HEK293 (cell line): ENCODE measurements around the gene PHACTR1.

Source experiments
- BCL11A ChIP-seq: fragments of 450-650 bp; formaldehyde crosslinking; IDR thresholded peaks from 2 replicates; pipeline ENCODE4 v1.5.1; 2016; ENCODE audit warnings: low read depth, missing biosample characterization, missing genetic modification characterization
- CTCF ChIP-seq: fragments of 450-650 bp; formaldehyde crosslinking; IDR thresholded peaks from 2 replicates; pipeline ENCODE4 v1.5.1; 2016; ENCODE audit warnings: missing biosample characterization, missing genetic modification characterization
- MEIS1 ChIP-seq: sonication (generic); formaldehyde crosslinking; IDR thresholded peaks from 2 replicates; pipeline ENCODE4 v1.8.1; 2022; ENCODE audit warnings: missing genetic modification reagents, mild to moderate bottlenecking, borderline replicate concordance
- REST ChIP-seq: fragments of 450-650 bp; formaldehyde crosslinking; IDR thresholded peaks from 2 replicates; pipeline ENCODE4 v1.5.1; 2016; ENCODE audit warnings: missing biosample characterization, missing genetic modification characterization
- SP7 ChIP-seq: fragments of 450-650 bp; formaldehyde crosslinking; IDR thresholded peaks from 2 replicates; pipeline ENCODE4 v1.5.1; 2016; ENCODE audit warnings: missing biosample characterization, missing genetic modification characterization
- ZBTB17 ChIP-seq: fragments of 450-650 bp; formaldehyde crosslinking; IDR thresholded peaks from 2 replicates; pipeline ENCODE4 v1.5.1; 2016; ENCODE audit warnings: missing biosample characterization, missing genetic modification characterization
- ZNF175 ChIP-seq: fragments of 450-650 bp; formaldehyde crosslinking; IDR thresholded peaks from 2 replicates; pipeline ENCODE4 v1.5.1; 2016; ENCODE audit warnings: missing biosample characterization, missing genetic modification characterization
- ZNF23 ChIP-seq: fragments of 450-650 bp; formaldehyde crosslinking; IDR thresholded peaks from 2 replicates; pipeline ENCODE4 v1.5.1; 2016; ENCODE audit warnings: missing biosample characterization, missing genetic modification characterization, borderline replicate concordance
- ZNF274 ChIP-seq, 2 experiments: fragments of 200-500 bp in 1 of 2; fragments of 450-650 bp in 1 of 2; sonication (Bioruptor generic) in 1 of 2; formaldehyde crosslinking in 1 of 2; IDR thresholded peaks; 2 replicates each; pipeline versions ENCODE4 v1.5.1 to v1.6.1; 2014 to 2016; ENCODE audit warnings: borderline replicate concordance in 1 of 2, inconsistent platforms in 1 of 2, low read length in 1 of 2, missing biosample characterization in 1 of 2, missing genetic modification characterization in 1 of 2
- ZNF48 ChIP-seq: fragments of 450-650 bp; formaldehyde crosslinking; IDR thresholded peaks from 2 replicates; pipeline ENCODE4 v1.5.1; 2016; ENCODE audit warnings: missing biosample characterization, missing genetic modification characterization
- ZNF792 ChIP-seq: fragments of 450-650 bp; formaldehyde crosslinking; IDR thresholded peaks from 2 replicates; pipeline ENCODE4 v1.5.1; 2016; ENCODE audit warnings: missing biosample characterization, missing genetic modification characterization
- TF ChIP-seq, protein P1 (sequence below): fragments of 450-650 bp; formaldehyde crosslinking; IDR thresholded peaks from 2 replicates; pipeline ENCODE4 v1.5.1; 2016; ENCODE audit warnings: missing biosample characterization, missing genetic modification characterization, borderline replicate concordance

DNA sequence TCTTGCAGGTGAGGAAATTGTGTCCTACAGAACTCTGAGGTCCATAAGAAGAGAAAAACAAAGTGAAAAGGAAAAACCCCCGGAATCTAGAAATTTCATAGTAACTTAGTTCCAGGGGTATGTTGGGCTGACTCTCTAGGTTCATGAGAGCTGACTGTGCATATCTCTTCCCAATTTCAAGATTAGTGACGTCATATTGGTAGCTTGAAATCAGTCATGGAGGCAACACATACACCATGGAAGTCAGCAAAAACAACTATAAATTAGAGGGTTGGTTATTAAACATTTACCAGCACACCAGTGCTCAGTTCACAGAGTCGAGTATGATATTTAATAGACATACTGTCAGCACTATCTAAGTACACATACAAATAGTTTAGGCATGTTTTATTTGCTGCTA is 49.8 kb downstream of the PHACTR1 start:
- TF ChIP-seq ZNF23 (tag by site-specific recombination) (no peak), BCL11A (tag by site-specific recombination) (no peak), MEIS1 (CRISPR knock-in tag) (no peak), ZNF274 (IDR thresholded peaks at IDR 0.05; ENCODE audit: low read length) (no peak), ZNF274 (tag by site-specific recombination; IDR thresholded peaks at IDR 0.05; ENCODE audit: borderline replicate concordance) (no peak), ZNF175 (no peak), SP7 (tag by site-specific recombination) (no peak), ZNF792 (tag by site-specific recombination) (no peak), ZNF48 (tag by site-specific recombination) (no peak), REST (no peak), CTCF (no peak), ZBTB17 (tag by site-specific recombination) (no peak)
- TF ChIP-seq, protein P1, sequence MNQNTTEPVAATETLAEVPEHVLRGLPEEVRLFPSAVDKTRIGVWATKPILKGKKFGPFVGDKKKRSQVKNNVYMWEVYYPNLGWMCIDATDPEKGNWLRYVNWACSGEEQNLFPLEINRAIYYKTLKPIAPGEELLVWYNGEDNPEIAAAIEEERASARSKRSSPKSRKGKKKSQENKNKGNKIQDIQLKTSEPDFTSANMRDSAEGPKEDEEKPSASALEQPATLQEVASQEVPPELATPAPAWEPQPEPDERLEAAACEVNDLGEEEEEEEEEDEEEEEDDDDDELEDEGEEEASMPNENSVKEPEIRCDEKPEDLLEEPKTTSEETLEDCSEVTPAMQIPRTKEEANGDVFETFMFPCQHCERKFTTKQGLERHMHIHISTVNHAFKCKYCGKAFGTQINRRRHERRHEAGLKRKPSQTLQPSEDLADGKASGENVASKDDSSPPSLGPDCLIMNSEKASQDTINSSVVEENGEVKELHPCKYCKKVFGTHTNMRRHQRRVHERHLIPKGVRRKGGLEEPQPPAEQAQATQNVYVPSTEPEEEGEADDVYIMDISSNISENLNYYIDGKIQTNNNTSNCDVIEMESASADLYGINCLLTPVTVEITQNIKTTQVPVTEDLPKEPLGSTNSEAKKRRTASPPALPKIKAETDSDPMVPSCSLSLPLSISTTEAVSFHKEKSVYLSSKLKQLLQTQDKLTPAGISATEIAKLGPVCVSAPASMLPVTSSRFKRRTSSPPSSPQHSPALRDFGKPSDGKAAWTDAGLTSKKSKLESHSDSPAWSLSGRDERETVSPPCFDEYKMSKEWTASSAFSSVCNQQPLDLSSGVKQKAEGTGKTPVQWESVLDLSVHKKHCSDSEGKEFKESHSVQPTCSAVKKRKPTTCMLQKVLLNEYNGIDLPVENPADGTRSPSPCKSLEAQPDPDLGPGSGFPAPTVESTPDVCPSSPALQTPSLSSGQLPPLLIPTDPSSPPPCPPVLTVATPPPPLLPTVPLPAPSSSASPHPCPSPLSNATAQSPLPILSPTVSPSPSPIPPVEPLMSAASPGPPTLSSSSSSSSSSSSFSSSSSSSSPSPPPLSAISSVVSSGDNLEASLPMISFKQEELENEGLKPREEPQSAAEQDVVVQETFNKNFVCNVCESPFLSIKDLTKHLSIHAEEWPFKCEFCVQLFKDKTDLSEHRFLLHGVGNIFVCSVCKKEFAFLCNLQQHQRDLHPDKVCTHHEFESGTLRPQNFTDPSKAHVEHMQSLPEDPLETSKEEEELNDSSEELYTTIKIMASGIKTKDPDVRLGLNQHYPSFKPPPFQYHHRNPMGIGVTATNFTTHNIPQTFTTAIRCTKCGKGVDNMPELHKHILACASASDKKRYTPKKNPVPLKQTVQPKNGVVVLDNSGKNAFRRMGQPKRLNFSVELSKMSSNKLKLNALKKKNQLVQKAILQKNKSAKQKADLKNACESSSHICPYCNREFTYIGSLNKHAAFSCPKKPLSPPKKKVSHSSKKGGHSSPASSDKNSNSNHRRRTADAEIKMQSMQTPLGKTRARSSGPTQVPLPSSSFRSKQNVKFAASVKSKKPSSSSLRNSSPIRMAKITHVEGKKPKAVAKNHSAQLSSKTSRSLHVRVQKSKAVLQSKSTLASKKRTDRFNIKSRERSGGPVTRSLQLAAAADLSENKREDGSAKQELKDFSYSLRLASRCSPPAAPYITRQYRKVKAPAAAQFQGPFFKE (tag by site-specific recombination) = no peak
